HFF-Myc (cell line): ENCODE measurements around the gene MAX.

Experiments
- DNase-seq: peaks from one replicate; pipeline ENCODE4 v3.0.0-alpha.2; 2011; ENCODE audit warnings: low read depth; ENCODE audit errors: extremely low read depth
- H3K4me3 ChIP-seq: replicated peaks from 2 replicates; pipeline ENCODE4 v1.5.1; 2011; ENCODE audit warnings: low read depth, mild to moderate bottlenecking, control low read depth, low read length
- TF ChIP-seq, protein P1 (sequence below): IDR thresholded peaks from 2 replicates; pipeline ENCODE4 v1.5.1; 2012; ENCODE audit warnings: mild to moderate bottlenecking, low read depth, low read length, control low read depth; ENCODE audit errors: missing control alignments

The MAX gene

DNA sequence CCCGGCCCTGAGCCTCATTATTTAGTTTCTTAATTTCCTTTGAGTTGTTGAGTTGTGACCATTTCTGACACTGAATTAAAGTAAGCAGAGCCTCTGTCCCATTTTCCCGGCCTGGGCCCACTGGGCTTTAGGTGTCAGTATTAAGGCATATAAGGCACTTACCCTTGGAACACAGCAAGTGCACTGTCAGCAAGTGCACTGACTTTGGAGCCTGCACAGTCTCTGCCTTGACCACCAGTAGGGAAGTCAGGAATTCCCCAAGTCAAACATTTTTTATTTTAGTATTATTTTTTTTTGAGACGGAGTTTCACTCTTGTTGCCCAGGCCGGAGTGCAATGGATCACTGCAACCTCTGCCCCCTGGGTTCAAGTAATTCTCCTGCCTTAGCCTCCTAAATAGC is 56.6 kb downstream of the MAX start:
- DNase-seq: no peak
- TF ChIP-seq, protein P1, sequence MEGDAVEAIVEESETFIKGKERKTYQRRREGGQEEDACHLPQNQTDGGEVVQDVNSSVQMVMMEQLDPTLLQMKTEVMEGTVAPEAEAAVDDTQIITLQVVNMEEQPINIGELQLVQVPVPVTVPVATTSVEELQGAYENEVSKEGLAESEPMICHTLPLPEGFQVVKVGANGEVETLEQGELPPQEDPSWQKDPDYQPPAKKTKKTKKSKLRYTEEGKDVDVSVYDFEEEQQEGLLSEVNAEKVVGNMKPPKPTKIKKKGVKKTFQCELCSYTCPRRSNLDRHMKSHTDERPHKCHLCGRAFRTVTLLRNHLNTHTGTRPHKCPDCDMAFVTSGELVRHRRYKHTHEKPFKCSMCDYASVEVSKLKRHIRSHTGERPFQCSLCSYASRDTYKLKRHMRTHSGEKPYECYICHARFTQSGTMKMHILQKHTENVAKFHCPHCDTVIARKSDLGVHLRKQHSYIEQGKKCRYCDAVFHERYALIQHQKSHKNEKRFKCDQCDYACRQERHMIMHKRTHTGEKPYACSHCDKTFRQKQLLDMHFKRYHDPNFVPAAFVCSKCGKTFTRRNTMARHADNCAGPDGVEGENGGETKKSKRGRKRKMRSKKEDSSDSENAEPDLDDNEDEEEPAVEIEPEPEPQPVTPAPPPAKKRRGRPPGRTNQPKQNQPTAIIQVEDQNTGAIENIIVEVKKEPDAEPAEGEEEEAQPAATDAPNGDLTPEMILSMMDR: no peak
- no peak overlapping the region for H3K4me3 ChIP-seq

DNA sequence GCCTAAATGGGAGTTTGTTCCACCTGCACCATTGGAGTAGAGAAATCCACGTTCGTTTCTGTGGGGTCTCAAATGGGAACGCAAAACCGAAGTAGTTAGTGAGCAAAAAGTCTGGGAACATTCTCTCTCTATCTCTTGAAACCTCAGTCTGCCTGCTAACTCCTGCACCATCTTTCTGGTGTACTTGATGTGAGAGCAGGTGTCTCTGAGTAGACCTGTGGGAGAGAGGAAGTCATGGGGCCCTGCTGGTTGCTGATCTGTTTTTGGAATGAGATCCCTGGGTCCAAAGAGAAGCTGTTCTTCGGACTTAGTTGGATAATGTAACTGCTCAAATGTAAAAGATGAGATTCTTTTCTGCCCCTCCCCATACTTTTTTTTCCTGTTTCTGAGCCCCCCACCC is 57.3 kb downstream of the MAX start:
- no peak overlapping the region for H3K4me3 ChIP-seq
- no peak for DNase-seq

DNA sequence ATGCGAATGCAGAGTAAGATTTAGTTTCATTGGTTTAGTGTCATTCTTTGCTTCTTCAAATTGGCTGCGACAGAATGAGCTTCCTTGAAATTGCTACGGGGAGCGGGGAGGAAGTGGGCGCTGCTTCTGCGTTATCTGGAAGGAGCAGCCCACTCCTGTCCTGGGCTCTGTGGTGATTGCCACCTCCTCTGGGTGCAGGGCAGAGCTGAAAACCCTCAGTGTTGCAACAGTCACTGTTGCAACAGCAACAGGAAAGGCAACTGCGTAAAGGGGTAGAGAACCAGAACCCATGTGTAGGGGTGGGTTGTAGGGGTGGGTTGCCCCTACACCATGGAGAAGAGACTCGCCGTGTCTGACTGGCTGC is 57.7 kb downstream of the MAX start:
- H3K4me3 ChIP-seq: no peak overlapping the region
- TF ChIP-seq, protein P1: no peak
- DNase-seq: no peak

More for the DNA sequence above, 57.3 kb downstream of the MAX start:
- TF ChIP-seq, protein P1: no peak

DNA sequence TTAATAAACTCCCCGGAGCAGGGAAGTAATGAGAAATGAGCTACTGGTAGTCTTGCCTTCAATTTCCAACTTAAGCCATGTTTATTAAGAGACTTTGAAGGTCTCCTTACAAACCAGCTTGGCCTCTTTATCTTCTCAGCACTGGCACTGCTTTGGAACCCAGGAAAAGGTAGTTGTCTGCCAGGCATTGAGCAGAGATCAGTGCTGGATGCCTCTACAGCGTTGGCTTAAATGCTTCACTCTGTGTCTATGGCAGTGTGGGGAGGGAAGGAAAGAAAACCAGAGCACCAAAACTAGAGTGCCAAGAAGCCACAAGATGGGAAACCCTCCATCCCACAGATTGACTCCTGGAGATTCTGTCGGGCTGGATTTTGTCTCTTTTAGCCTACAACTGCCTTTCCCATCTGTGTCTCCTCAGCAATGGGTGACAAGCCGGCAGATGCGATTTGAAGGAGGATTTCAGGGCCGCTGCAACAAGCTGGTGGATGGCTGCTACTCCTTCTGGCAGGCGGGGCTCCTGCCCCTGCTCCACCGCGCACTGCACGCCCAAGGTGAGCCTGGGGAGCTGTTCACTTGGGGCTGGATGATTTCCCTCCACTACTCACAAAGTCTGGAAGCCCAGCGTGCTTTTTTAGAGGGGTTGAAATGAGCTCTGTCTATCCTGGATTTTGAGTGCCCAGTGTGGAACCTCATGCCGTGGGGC is 58.3 kb downstream of the MAX start:
- H3K4me3 ChIP-seq: no peak overlapping the region
- TF ChIP-seq, protein P1: no peak
- no peak for DNase-seq

DNA sequence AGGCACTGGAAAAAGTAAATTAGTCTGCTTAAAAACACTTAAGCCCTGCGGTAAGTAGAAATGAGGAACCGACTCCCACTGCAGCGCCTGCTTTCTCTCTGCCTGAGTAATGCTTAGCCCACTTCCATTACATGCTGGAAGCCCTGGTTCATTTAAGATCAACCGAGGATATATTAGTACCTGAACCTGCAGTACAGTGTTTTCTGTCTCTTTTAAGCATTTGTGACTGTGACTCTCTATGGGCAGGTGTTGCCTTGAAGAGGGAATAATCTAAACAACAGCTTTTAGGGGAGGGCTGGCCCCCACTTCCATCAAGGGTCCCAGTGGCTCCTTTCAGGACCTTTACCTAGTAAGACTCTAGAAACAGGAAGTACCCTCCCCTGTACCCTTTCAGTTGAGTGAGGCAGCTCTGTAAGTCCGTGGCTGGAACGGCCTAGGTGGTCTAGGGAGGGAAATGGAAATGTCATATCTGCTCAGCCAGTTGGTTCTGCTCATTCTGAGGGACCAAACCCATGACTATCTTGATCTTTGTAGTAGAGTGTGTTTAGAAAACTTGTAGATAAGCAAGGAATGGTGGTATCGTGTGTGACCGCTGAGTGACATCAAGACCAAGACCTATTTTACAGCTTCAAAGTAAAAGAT is 59.5 kb downstream of the MAX start:
- TF ChIP-seq, protein P1: no peak
- no peak for DNase-seq
- no peak overlapping the region for H3K4me3 ChIP-seq

DNA sequence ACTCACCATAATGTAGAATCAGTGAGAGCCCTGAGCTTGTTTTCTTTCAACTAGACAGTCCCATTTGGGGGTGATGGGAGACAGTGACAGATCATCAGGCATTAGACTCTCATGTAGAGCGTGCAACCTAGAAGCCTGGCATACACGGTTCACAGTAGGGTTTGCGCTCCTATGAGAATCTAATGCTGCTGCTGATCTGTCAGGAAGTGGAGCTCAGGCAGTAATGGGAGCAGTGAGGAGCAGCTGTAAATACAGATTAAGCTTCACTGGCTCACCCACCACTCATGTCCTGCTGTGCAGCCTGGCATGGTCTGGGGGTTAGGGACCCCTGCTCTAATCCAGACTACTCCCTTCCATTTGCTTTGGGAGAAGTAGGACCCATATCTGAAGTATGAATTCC is 60.0 kb downstream of the MAX start:
- TF ChIP-seq, protein P1: no peak
- no peak overlapping the region for H3K4me3 ChIP-seq
- no peak for DNase-seq
